Upper lobe of left lung (tissue), 6 donors: Measurements from ENCODE around the gene KIF6. TPM values are rescaled to one million over a fixed set of nuclear protein-coding genes. Genes with fewer than 3 reads are reported as not detected.

Source experiments
- ATAC-seq, 2 donors: fragments of 200-7000 bp; cut with Tn5 transposase; one replicate each; pipeline ENCODE4 v1.9.1; 2022; ENCODE audit warnings: mild to moderate bottlenecking in 2 of 2, moderate library complexity in 2 of 2; ENCODE audit not compliant: low FRiP score in 2 of 2
- DNase-seq, 2 donors: peaks; one replicate each; pipeline ENCODE4 v3.0.0-alpha.2; 2019 to 2020
- H3K27ac ChIP-seq, 4 donors: fragments of 200-600 bp; sonication (generic); one replicate each; pipeline ENCODE4 v1.5.1; 2016 to 2019
- H3K27me3 ChIP-seq, 4 donors: fragments of 200-600 bp; sonication (generic); one replicate each; pipeline ENCODE4 v1.5.1; 2017 to 2019
- H3K36me3 ChIP-seq, 4 donors: fragments of 200-600 bp; sonication (generic); one replicate each; pipeline ENCODE4 v1.5.1; 2016 to 2019
- H3K4me1 ChIP-seq, 4 donors: fragments of 200-600 bp; sonication (generic); one replicate each; pipeline ENCODE4 v1.5.1; 2018 to 2019
- H3K4me3 ChIP-seq, 4 donors: fragments of 200-600 bp; sonication (generic); one replicate each; pipeline ENCODE4 v1.5.1; 2017 to 2019; ENCODE audit warnings: mild to moderate bottlenecking in 2 of 4, moderate library complexity in 1 of 4
- H3K9me3 ChIP-seq, 4 donors: fragments of 200-600 bp; sonication (generic); one replicate each; pipeline ENCODE4 v1.5.1; 2018 to 2019
- CTCF ChIP-seq, 6 experiments: fragments of 450-650 bp in 4 of 6; fragments of 200-600 bp in 2 of 6; sonication (generic) in 2 of 6; IDR thresholded peaks; one replicate each; pipeline ENCODE4 v1.5.1; 2016 to 2019; ENCODE audit warnings: antibody characterized with exemption in 6 of 6
- EP300 ChIP-seq, 4 donors: sonication (generic); formaldehyde crosslinking; IDR thresholded peaks; one replicate each; pipeline ENCODE4 v1.5.1; 2017; ENCODE audit warnings: antibody characterized with exemption in 4 of 4, control low read depth in 2 of 4
- POLR2A ChIP-seq, 4 donors: fragments of 450-650 bp; IDR thresholded peaks; one replicate each; pipeline ENCODE4 v1.5.1; 2016 to 2017; ENCODE audit warnings: antibody characterized with exemption in 4 of 4, mild to moderate bottlenecking in 2 of 4
- POLR2AphosphoS5 ChIP-seq, 2 donors: sonication (generic); formaldehyde crosslinking; IDR thresholded peaks; one replicate each; pipeline ENCODE4 v1.5.1; 2017; ENCODE audit warnings: antibody characterized with exemption in 2 of 2
- WGBS, 2 donors: methylation state at CpG; one replicate each; pipeline ENCODE4 v1.1.5; 2017 to 2018; 5-methylcytosine and 5-hydroxymethylcytosine counted together
- total RNA-seq, 6 donors: library from RNA; depleted of rRNA in 4 of 6; stranded (reverse); fragments of >200 nt in 4 of 6; gene quantifications; one replicate each; pipeline versions ENCODE4 v1.1.0 to v1.2.1, GENCODE V29; 2016 to 2021
- donor health status: DM: no; HTN: no; CAD: no; lungs with moderate emphysema.
- donor health status: DM: no; HTN: yes; CAD: no; lungs with severe emphysema.

The KIF6 gene
- total RNA-seq, 6 donors from 2014 or later = 0.55 to 7.9 (median 1.5) TPM

GRCh38 chr6:39330476-39330875 lies 394.7 kb downstream of the KIF6 start:
- H3K4me1 ChIP-seq = peaks cover 0 to 9% (median 2%) of the 10 kb centered on the region in 4 donors
- ATAC-seq (peak in 1 of 2 donors; percentile 26), DNase-seq (peak in 1 of 2 donors; percentile 58)
- 40 to 42% methylated on average over 3 of the region's 3 CpGs for WGBS, 2 donors
- no peaks in the 10 kb centered on the region for H3K36me3 ChIP-seq
- H3K9me3 ChIP-seq = no peaks in the 10 kb centered on the region
- no peak for TF ChIP-seq POLR2A (IDR thresholded peaks at IDR 0.05)
- no peak for TF ChIP-seq CTCF (IDR thresholded peaks at IDR 0.05)
- H3K27ac ChIP-seq = no peak overlapping the region
- H3K27me3 ChIP-seq = no peaks in the 10 kb centered on the region
- no peak overlapping the region for H3K4me3 ChIP-seq

- TF ChIP-seq EP300 (IDR thresholded peaks at IDR 0.05) (no peak), POLR2AphosphoS5 (IDR thresholded peaks at IDR 0.05) (no peak), CTCF (IDR thresholded peaks at IDR 0.05) (no peak), POLR2A (IDR thresholded peaks at IDR 0.05) (no peak)
- Histone ChIP-seq H3K27ac (no peak overlapping the region), H3K4me1 (peaks cover 0 to 9% (median 2%) of the 10 kb centered on the region in 4 donors), H3K27me3 (no peaks in the 10 kb centered on the region), H3K9me3 (no peaks in the 10 kb centered on the region), H3K4me3 (no peak overlapping the region), H3K36me3 (no peaks in the 10 kb centered on the region)
- WGBS, 2 donors = 72 to 86% methylated on average over 3 of the region's 3 CpGs
- DNase-seq = no peak
- peak in 1 of 2 donors; percentile 76 for ATAC-seq
Measured at GRCh38 chr6:39330057-39330456, 395.2 kb downstream of the KIF6 start.

GRCh38 chr6:39328066-39328465 lies 397.1 kb downstream of the KIF6 start:
- H3K4me3 ChIP-seq = no peak overlapping the region
- H3K9me3 ChIP-seq = no peaks in the 10 kb centered on the region
- no peak overlapping the region for H3K27ac ChIP-seq
- ATAC-seq (no peak), DNase-seq (peak in 1 of 2 donors; percentile 72)
- no peak for TF ChIP-seq EP300 (IDR thresholded peaks at IDR 0.05)
- TF ChIP-seq CTCF (IDR thresholded peaks at IDR 0.05) = no peak
- TF ChIP-seq POLR2A (IDR thresholded peaks at IDR 0.05) = no peak
- TF ChIP-seq POLR2AphosphoS5 (IDR thresholded peaks at IDR 0.05) = no peak
- no peaks in the 10 kb centered on the region for H3K27me3 ChIP-seq
- H3K36me3 ChIP-seq = no peaks in the 10 kb centered on the region
- 84 to 88% methylated on average over 12 of the region's 12 CpGs for WGBS, 2 donors
- peaks cover 0 to 9% (median 2%) of the 10 kb centered on the region in 4 donors for H3K4me1 ChIP-seq

- Histone ChIP-seq H3K27me3 (no peaks in the 10 kb centered on the region), H3K27ac (no peak overlapping the region), H3K36me3 (no peaks in the 10 kb centered on the region), H3K4me1 (peaks cover 0 to 9% (median 2%) of the 10 kb centered on the region in 4 donors), H3K4me3 (no peak overlapping the region), H3K9me3 (no peaks in the 10 kb centered on the region)
- ATAC-seq = no peak
- DNase-seq = no peak
- TF ChIP-seq CTCF (IDR thresholded peaks at IDR 0.05) (no peak), POLR2A (IDR thresholded peaks at IDR 0.05) (no peak), EP300 (IDR thresholded peaks at IDR 0.05) (no peak), POLR2AphosphoS5 (IDR thresholded peaks at IDR 0.05) (no peak)
- WGBS, 2 donors = 69 to 76% methylated on average over 5 of the region's 5 CpGs
Measured at GRCh38 chr6:39327507-39327906, 397.7 kb downstream of the KIF6 start.

GRCh38 chr6:39322306-39322850 lies 402.8 kb downstream of the KIF6 start, which contains the start of gene KCNK16:
TSS of gene KCNK16 (minus strand) at chr6:39322702. CDS start at chr6:39322540, 162 bp downstream.
- DNase-seq = peak in 1 of 2 donors; percentile 64
- no peak for TF ChIP-seq POLR2A (IDR thresholded peaks at IDR 0.05)
- no peak for TF ChIP-seq EP300 (IDR thresholded peaks at IDR 0.05)
- no peak for TF ChIP-seq POLR2AphosphoS5 (IDR thresholded peaks at IDR 0.05)
- no peak for TF ChIP-seq CTCF (IDR thresholded peaks at IDR 0.05)
- no peaks in the 10 kb centered on the region for H3K9me3 ChIP-seq
- H3K27me3 ChIP-seq = no peaks in the 10 kb centered on the region
- H3K4me1 ChIP-seq = no peaks in the 10 kb centered on the region
- ATAC-seq = no peak
- no peaks in the 10 kb centered on the region for H3K36me3 ChIP-seq
- whole genome bisulfite sequencing, 2 donors = 79 to 80% methylated on average over 10 of the region's 11 CpGs
- H3K4me3 ChIP-seq = no peak within 1 kb of the TSS
- no peak within 1 kb of the TSS for H3K27ac ChIP-seq
